Esophagus squamous epithelium (tissue), 4 donors: Measurements from ENCODE around the gene KIF26B.

ENCODE experiments used
- CTCF ChIP-seq, 6 experiments: fragments of 450-650 bp in 4 of 6; fragments of 200-600 bp in 2 of 6; sonication (generic) in 2 of 6; IDR thresholded peaks; one replicate each; pipeline ENCODE4 v1.5.1; 2016 to 2019; ENCODE audit warnings: antibody characterized with exemption in 6 of 6, mild to moderate bottlenecking in 4 of 6, moderate library complexity in 4 of 6
- POLR2A ChIP-seq, 4 donors: fragments of 450-650 bp; IDR thresholded peaks; one replicate each; pipeline ENCODE4 v1.6.1; 2017; ENCODE audit warnings: antibody characterized with exemption in 4 of 4, mild to moderate bottlenecking in 4 of 4, moderate library complexity in 3 of 4

GRCh38 chr1:245454051-245454450, 299.3 kb downstream of the KIF26B start:
- no peak for TF ChIP-seq CTCF (IDR thresholded peaks at IDR 0.05)
- TF ChIP-seq POLR2A (IDR thresholded peaks at IDR 0.05) = no peak
